ENCODE results near the gene CA7. TPM values are rescaled to one million over a fixed set of nuclear protein-coding genes. Genes with fewer than 3 reads are reported as not detected.

The CA7 gene
- total RNA-seq, 3 donors from 2014 or later: 0.18 TPM; not detected in 2

DNA sequence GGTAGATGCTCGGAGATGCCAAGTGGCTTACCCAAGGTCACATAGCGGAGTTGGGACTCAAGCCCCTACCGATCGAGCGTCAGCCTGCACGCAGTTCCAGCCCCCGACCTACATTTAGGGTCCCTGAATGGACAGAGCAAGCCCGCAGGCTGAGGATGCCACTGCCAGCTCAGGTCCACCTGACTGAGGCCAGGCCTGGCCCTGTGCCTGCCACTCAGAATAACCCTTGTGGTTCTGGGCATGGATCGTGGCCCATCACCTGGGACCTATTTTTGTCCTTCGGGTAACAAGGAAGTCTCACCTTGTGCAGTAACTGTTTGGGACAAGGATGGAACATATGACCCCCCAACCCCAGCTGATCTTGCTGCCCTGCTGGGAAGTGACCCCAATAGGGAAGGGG is 57.4 kb downstream of the CA7 start:
- ATAC-seq: no peak
- H3K27me3 Mint-ChIP-seq (ENCODE audit: low read depth): no peaks in the 10 kb centered on the region
- H3K4me3 Mint-ChIP-seq: no peak overlapping the region

DNA sequence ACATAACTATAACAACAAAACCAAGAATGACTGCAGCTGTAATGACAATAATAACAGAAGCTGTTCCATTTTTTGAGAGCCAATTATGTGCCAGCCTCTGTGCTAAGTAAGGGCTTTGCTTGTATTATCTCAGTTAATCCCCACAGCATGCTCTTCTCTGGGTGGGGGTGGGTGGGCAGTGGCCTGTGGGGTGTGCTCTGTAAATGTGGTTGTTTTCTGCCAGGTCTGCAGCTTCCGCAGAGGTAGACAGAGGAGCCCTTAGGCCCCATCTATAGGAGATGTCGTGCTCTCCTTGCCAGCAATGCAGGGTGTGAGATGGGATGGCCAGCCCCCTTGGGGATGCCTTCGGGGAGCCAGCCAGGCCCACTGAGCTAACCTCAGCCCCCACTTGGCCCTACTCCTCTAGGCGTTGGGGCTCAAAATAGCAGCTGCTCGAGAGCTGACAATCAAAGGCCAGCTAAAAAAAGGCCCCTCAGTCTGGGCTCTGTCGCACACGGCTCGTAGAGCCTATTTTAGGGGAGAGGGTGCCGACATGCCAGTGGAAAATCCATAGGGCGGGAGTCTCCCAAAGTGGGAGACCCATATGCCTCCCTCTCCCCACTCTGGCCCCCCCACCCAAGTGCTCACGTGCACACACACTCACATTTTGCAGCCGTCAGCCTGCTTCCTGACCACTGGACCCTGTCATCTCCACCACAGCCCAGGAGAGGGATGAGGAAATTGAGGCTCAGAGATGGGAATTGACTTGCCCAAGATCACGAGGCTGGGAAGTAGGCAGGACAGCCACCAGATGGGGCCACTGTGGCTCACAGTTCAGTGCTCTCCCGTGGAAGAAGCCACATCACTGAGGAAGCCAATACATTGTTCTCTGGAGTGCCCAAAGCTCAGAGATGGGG is 58.7 kb downstream of the CA7 start:
- Mint-ChIP-seq H3K4me3 (no peak overlapping the region), H3K36me3 (ENCODE audit: insufficient read depth) (no peaks in the 10 kb centered on the region)
- no peak for DNase-seq

More for the DNA sequence above, 57.4 kb downstream of the CA7 start:
- H3K4me1 Mint-ChIP-seq (ENCODE audit: low read depth): peaks cover 8% of the 10 kb centered on the region
- no peaks in the 10 kb centered on the region for H3K9me3 Mint-ChIP-seq
- DNase-seq: no peak
- no peaks in the 10 kb centered on the region for H3K36me3 Mint-ChIP-seq (ENCODE audit: insufficient read depth)

More for the DNA sequence above, 58.7 kb downstream of the CA7 start:
- Mint-ChIP-seq H3K4me1 (ENCODE audit: low read depth) (peaks cover 8% of the 10 kb centered on the region), H3K9me3 (no peaks in the 10 kb centered on the region), H3K27me3 (ENCODE audit: low read depth) (no peaks in the 10 kb centered on the region)
- ATAC-seq: no peak

Other genes with a start within 250 kb of the CA7 start
- gene CMTM3, start 239.7 kb upstream of the CA7 start, total RNA-seq: 10 to 100 TPM; 49.3 to 53.0 (median 51.4) TPM
- 1 to 10 TPM; 2.6 to 3.0 (median 2.8) TPM for gene CMTM4, start 147.7 kb upstream of the CA7 start, total RNA-seq
- gene DYNC1LI2, start 92.8 kb upstream of the CA7 start, total RNA-seq: 10 to 100 TPM; 45.9 to 55.5 (median 53.6) TPM
- not detected for gene TERB1, start 42.8 kb upstream of the CA7 start, total RNA-seq
- gene NAE1, start 13.4 kb upstream of the CA7 start, total RNA-seq: 100 to 1,000 TPM in 1 of 3 donors, 10 to 100 TPM in 2; 93.8 to 111 (median 94.8) TPM
- 10 to 100 TPM; 27.4 to 31.1 (median 28.4) TPM for gene PDP2, start 36.1 kb downstream of the CA7 start, total RNA-seq
- not detected for gene CDH16, start 74.5 kb downstream of the CA7 start, total RNA-seq
- under 1 TPM; 0.15 to 0.50 (median 0.38) TPM for gene RRAD, start 81.1 kb downstream of the CA7 start, total RNA-seq
- gene CIAO2B, start 90.0 kb downstream of the CA7 start, total RNA-seq: 100 to 1,000 TPM; 201 to 220 (median 212) TPM
- gene CES2, start 91.1 kb downstream of the CA7 start, total RNA-seq: 10 to 100 TPM; 22.6 to 25.3 (median 24.3) TPM
- gene CES3, start 116.9 kb downstream of the CA7 start, total RNA-seq: under 1 TPM in 2 of 3 donors, not detected in 1; 0.10 to 0.30 TPM
- 10 to 100 TPM in 1 of 3 donors, 1 to 10 TPM in 2; 6.2 to 10.7 (median 6.6) TPM for gene CES4A, start 144.2 kb downstream of the CA7 start, total RNA-seq
- 100 to 1,000 TPM; 128 to 132 (median 129) TPM for gene CBFB, start 184.7 kb downstream of the CA7 start, total RNA-seq

All from activated T-cell treated with anti-CD3 and anti-CD28 coated beads, Interleukin-2, amount 50 U/mL, for 4 hours (primary cell).